ENCODE data around the gene LCN9. TPM values are rescaled to one million over a fixed set of nuclear protein-coding genes. Genes with fewer than 3 reads are reported as not detected.

Gene LCN9
- total and polyA plus RNA-seq, 2 donors from 2014 or later = not detected

GRCh38 chr9:135690836-135691570, 27.9 kb downstream of the LCN9 start:
- H3K9me3 ChIP-seq (ENCODE audit: control insufficient read depth in 2 of 3, insufficient read depth in 1 of 3, low read length in 3 of 3) = no peaks in the 10 kb centered on the region
- no peak overlapping the region for H3K4me3 ChIP-seq (ENCODE audit: low read length in 3 of 3)
- H3K27ac ChIP-seq (ENCODE audit: low read depth in 2 of 2, low read length in 2 of 2) = no peak overlapping the region
- no peaks in the 10 kb centered on the region for H3K36me3 ChIP-seq (ENCODE audit: control insufficient read depth in 2 of 3, insufficient read depth in 3 of 3, low read length in 3 of 3)
- no peaks in the 10 kb centered on the region for H3K4me1 ChIP-seq (ENCODE audit: control insufficient read depth in 2 of 3, insufficient read depth in 2 of 3, low read depth in 1 of 3, low read length in 3 of 3)
- DNase-seq (no peak), FAIRE-seq (no peak)
- H3K27me3 ChIP-seq (ENCODE audit: control insufficient read depth, insufficient read depth, low read length) = no peaks in the 10 kb centered on the region
- intact Hi-C loops (cut with DNase I) = no loop called here
- H3K9ac ChIP-seq (ENCODE audit: low read length in 3 of 3) = no peak overlapping the region
- no peak for TF ChIP-seq CTCF (IDR thresholded peaks at IDR 0.05; ENCODE audit: borderline replicate concordance, extremely low read depth, insufficient read depth)

- DNase-seq = peak in 2 of 5 donors; percentile 25 to 51
- Histone ChIP-seq H3K4me1 (ENCODE audit: control insufficient read depth in 2 of 3, insufficient read depth in 2 of 3, low read depth in 1 of 3, low read length in 3 of 3) (no peaks in the 10 kb centered on the region), H3K4me3 (ENCODE audit: low read length in 3 of 3) (no peak overlapping the region), H3K27ac (ENCODE audit: low read depth in 2 of 2, low read length in 2 of 2) (no peak overlapping the region), H3K27me3 (ENCODE audit: control insufficient read depth, insufficient read depth, low read length) (no peaks in the 10 kb centered on the region), H3K36me3 (ENCODE audit: control insufficient read depth in 2 of 3, insufficient read depth in 3 of 3, low read length in 3 of 3) (no peaks in the 10 kb centered on the region), H3K9ac (ENCODE audit: low read length in 3 of 3) (no peak overlapping the region), H3K9me3 (ENCODE audit: control insufficient read depth in 2 of 3, insufficient read depth in 1 of 3, low read length in 3 of 3) (no peaks in the 10 kb centered on the region)
- intact Hi-C loops (cut with DNase I) = no loop called here
- FAIRE-seq = no peak
- no peak for TF ChIP-seq CTCF (IDR thresholded peaks at IDR 0.05; ENCODE audit: borderline replicate concordance, extremely low read depth, insufficient read depth)
Observed at GRCh38 chr9:135692410-135692809, 29.3 kb downstream of the LCN9 start.

GRCh38 chr9:135693265-135693664, 30.2 kb downstream of the LCN9 start:
- no peak for TF ChIP-seq CTCF (IDR thresholded peaks at IDR 0.05; ENCODE audit: borderline replicate concordance, extremely low read depth, insufficient read depth)
- intact Hi-C loops (cut with DNase I) = no loop called here
- Histone ChIP-seq H3K9ac (ENCODE audit: low read length in 3 of 3) (no peak overlapping the region), H3K27me3 (ENCODE audit: control insufficient read depth, insufficient read depth, low read length) (no peaks in the 10 kb centered on the region), H3K4me3 (ENCODE audit: low read length in 3 of 3) (no peak overlapping the region), H3K36me3 (ENCODE audit: control insufficient read depth in 2 of 3, insufficient read depth in 3 of 3, low read length in 3 of 3) (no peaks in the 10 kb centered on the region), H3K27ac (ENCODE audit: low read depth in 2 of 2, low read length in 2 of 2) (no peak overlapping the region), H3K4me1 (ENCODE audit: control insufficient read depth in 2 of 3, insufficient read depth in 2 of 3, low read depth in 1 of 3, low read length in 3 of 3) (no peaks in the 10 kb centered on the region), H3K9me3 (ENCODE audit: control insufficient read depth in 2 of 3, insufficient read depth in 1 of 3, low read length in 3 of 3) (no peaks in the 10 kb centered on the region)
- FAIRE-seq (no peak), DNase-seq (no peak)

GRCh38 chr9:135693771-135694170, 30.7 kb downstream of the LCN9 start:
- no peak for TF ChIP-seq CTCF (IDR thresholded peaks at IDR 0.05; ENCODE audit: borderline replicate concordance, extremely low read depth, insufficient read depth)
- H3K27me3 ChIP-seq (ENCODE audit: control insufficient read depth, insufficient read depth, low read length) = no peaks in the 10 kb centered on the region
- no peak for FAIRE-seq

More at GRCh38 chr9:135693771-135694170, 30.7 kb downstream of the LCN9 start:
- Histone ChIP-seq H3K27ac (ENCODE audit: low read depth in 2 of 2, low read length in 2 of 2) (no peak overlapping the region), H3K36me3 (ENCODE audit: control insufficient read depth in 2 of 3, insufficient read depth in 3 of 3, low read length in 3 of 3) (no peaks in the 10 kb centered on the region), H3K4me3 (ENCODE audit: low read length in 3 of 3) (no peak overlapping the region), H3K9me3 (ENCODE audit: control insufficient read depth in 2 of 3, insufficient read depth in 1 of 3, low read length in 3 of 3) (no peaks in the 10 kb centered on the region), H3K9ac (ENCODE audit: low read length in 3 of 3) (no peak overlapping the region), H3K4me1 (ENCODE audit: control insufficient read depth in 2 of 3, insufficient read depth in 2 of 3, low read depth in 1 of 3, low read length in 3 of 3) (no peaks in the 10 kb centered on the region)
- DNase-seq = no peak
- intact Hi-C loops (cut with DNase I) = no loop called here
